Measurements from ENCODE around the gene CRLF1. TPM values are rescaled to one million over a fixed set of nuclear protein-coding genes. Genes with fewer than 3 reads are reported as not detected.

CRLF1 gene
- total and polyA plus RNA-seq, 12 donors: 0.44 to 111 (median 21.3) TPM

DNA sequence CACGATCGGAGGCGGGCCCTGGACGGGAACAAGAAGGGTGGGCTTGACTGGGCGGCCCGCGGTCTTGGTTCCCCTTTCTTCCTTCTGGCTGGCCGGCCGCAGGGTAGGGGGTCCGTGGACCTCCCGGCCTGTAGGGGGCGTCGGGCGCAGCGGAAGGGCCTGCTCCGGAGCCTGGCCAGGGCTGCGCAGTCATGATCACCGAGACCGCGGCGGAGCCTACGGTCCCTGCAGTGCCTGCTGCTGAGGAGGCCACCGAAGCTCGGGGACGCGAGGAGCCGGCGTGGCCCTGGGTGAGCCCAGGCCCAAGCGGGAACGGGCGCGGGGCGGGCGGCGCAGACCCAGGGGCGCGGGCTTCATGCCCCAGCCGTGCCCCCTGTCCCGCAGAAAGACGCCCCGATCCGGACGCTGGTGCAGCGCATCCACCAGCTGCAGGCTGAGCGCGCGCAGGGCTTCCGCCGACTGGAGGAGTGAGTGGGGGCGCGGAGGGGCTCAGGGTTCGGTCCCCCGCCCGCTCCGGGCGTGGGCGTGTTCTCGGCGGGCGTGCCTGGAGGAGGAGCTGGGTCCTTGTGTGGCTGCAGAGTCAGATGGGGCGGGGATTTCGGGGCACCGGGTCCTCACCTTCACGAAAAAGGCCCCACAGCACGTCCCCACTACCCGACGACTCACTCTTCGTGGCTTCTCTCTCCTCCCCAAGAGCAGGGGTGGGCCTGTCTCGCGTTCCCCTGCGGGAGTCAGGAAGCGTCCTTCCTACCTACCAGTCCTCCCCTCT is 17.8 kb downstream of the CRLF1 start, which contains the start of gene REX1BD:
REX1BD (plus strand) TSS at position 188 of the 769 bp plus-strand sequence; CDS start at position 192, 4 bp downstream.
- Histone ChIP-seq H3K4me1 (replicated peaks in 1 of 2) (peaks cover 10 to 22% of the 10 kb centered on the region in 2 donors), H3K4me3 (peak within 1 kb of the TSS; percentile 31 to 71 (median 66)), H3K9me3 (replicated peaks in 1 of 3) (no peaks in the 10 kb centered on the region), H3K27ac (peak within 1 kb of the TSS; percentile 34 to 92 (median 78)), H3K27me3 (no peaks in the 10 kb centered on the region), H3K36me3 (replicated peaks in 1 of 2) (peaks cover 0 to 4% of the 10 kb centered on the region in 2 donors)
- WGBS, 4 donors: 0 to 1% (median 1%) methylated on average over 14 to 72 of the region's 72 CpGs
- peak; percentile 78 to 86 (median 79) for DNase-seq
- intact Hi-C loops (cut with DNase I): no loop called here
- TF ChIP-seq, protein P1, sequence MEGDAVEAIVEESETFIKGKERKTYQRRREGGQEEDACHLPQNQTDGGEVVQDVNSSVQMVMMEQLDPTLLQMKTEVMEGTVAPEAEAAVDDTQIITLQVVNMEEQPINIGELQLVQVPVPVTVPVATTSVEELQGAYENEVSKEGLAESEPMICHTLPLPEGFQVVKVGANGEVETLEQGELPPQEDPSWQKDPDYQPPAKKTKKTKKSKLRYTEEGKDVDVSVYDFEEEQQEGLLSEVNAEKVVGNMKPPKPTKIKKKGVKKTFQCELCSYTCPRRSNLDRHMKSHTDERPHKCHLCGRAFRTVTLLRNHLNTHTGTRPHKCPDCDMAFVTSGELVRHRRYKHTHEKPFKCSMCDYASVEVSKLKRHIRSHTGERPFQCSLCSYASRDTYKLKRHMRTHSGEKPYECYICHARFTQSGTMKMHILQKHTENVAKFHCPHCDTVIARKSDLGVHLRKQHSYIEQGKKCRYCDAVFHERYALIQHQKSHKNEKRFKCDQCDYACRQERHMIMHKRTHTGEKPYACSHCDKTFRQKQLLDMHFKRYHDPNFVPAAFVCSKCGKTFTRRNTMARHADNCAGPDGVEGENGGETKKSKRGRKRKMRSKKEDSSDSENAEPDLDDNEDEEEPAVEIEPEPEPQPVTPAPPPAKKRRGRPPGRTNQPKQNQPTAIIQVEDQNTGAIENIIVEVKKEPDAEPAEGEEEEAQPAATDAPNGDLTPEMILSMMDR (IDR thresholded peaks at IDR 0.05): peak; percentile 69 to 92 (median 83)
- peak; percentile 38 to 43 for TF ChIP-seq POLR2A (IDR thresholded peaks at IDR 0.05)

DNA sequence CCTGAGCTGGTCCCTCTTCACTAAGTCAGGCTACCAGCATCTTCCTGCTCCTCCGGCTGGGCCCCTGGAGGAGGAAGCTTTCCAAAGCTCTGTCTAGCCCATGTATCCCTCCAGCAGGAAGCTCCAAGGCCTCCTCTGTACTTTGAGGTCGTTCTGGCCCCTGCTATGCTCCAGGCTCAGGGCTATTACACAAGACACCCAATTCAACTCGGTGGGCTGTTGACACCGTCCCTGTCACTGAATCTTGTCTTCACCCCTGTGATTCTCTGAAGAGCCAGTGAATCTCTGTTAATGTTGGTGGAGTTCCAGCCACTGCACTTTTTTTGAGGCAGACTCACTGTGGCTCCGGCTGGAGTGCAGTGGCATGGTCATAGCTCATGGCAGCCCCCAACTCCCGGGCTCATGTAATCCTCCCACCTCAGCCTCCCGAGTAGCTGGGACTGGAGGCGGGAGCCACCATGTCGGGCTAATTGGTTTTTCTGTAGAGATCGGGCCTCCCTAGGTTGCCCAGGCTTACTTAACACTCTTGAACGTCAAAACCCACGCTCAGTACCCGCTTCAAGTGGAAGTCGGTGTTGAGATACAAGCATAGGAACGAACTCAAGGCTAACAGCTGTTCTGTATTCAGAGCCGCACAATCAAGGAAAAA is 18.5 kb downstream of the CRLF1 start:
- H3K9me3 ChIP-seq (replicated peaks in 1 of 3): no peaks in the 10 kb centered on the region
- H3K27ac ChIP-seq: peak overlapping the region in 4 of 5 donors; percentile 58 to 92 (median 84)
- DNase-seq: peak in 1 of 7 donors; percentile 37
- intact Hi-C loops (cut with DNase I): no loop called here
- H3K36me3 ChIP-seq (replicated peaks in 1 of 2): peaks cover 0 to 4% of the 10 kb centered on the region in 2 donors
- no peaks in the 10 kb centered on the region for H3K27me3 ChIP-seq
- 21 to 28% (median 24%) methylated on average over 10 to 16 of the region's 16 CpGs for WGBS, 4 donors
- peaks cover 10 to 19% of the 10 kb centered on the region in 2 donors for H3K4me1 ChIP-seq (replicated peaks in 1 of 2)
- peak overlapping the region in 2 of 4 donors; percentile 66 to 67 for H3K4me3 ChIP-seq
- TF ChIP-seq, protein P1 (IDR thresholded peaks at IDR 0.05): no peak
- no peak for TF ChIP-seq POLR2A (IDR thresholded peaks at IDR 0.05)

DNA sequence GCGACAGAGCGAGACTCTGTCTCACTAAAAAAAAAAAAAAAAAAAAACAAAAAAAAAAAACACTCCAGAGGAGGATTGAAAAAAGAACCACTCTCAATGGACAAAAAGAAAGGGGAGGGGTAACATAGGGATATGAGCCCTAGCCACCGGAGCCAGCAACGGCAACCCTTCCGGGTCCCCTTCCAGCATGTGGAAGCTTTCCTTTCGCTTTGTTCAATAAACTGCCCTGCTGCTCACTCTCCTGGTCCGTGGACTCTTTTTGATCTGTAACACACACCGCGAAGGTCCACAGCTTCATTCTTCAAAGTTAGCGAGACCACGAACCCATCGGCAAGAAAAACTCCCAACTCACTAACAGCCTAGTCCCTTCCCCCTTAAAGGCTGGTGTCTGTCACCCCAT is 19.0 kb downstream of the CRLF1 start:
- 88 to 92% (median 91%) methylated on average over 12 of the region's 12 CpGs for WGBS, 4 donors
- intact Hi-C loops (cut with DNase I): no loop called here
- H3K4me1 ChIP-seq (replicated peaks in 1 of 2): peaks cover 10 to 19% of the 10 kb centered on the region in 2 donors
- no peak overlapping the region for H3K4me3 ChIP-seq
- H3K9me3 ChIP-seq (replicated peaks in 1 of 3): no peaks in the 10 kb centered on the region
- no peaks in the 10 kb centered on the region for H3K27me3 ChIP-seq
- DNase-seq: no peak
- H3K36me3 ChIP-seq (replicated peaks in 1 of 2): peaks cover 0 to 4% of the 10 kb centered on the region in 2 donors
- TF ChIP-seq, protein P1 (IDR thresholded peaks at IDR 0.05): no peak
- no peak for TF ChIP-seq POLR2A (IDR thresholded peaks at IDR 0.05)
- peak overlapping the region in 2 of 5 donors; percentile 91 to 92 for H3K27ac ChIP-seq

DNA sequence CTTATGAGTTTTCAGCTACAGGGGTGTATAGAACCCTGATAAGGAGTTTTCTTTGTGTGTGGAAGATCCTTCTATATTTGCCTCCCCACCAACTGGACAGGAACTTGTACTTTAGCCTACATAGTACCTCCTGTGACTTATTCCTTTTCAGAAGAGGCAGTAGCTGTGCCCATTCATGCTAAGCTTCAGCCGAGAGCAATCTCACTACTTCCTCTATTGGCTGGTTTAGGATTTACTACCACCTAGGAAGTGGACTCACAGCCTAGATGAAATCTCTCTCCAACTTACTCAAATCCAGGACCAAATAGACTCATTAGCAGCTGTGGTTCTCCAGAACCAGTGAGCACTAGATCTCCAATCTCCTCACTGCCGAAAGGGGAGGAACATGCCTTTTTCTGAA is 20.3 kb downstream of the CRLF1 start:
- WGBS, 4 donors: 38 to 61% (median 47%) methylated on average over 2 of the region's 2 CpGs
- Histone ChIP-seq H3K27me3 (no peaks in the 10 kb centered on the region), H3K4me3 (no peak overlapping the region), H3K36me3 (replicated peaks in 1 of 2) (peaks cover 0 to 3% of the 10 kb centered on the region in 2 donors), H3K4me1 (replicated peaks in 1 of 2) (peaks cover 10 to 19% of the 10 kb centered on the region in 2 donors), H3K27ac (peak overlapping the region in 1 of 5 donors; percentile 31), H3K9me3 (replicated peaks in 1 of 3) (no peaks in the 10 kb centered on the region)
- intact Hi-C loops (cut with DNase I): no loop called here
- TF ChIP-seq, protein P1 (IDR thresholded peaks at IDR 0.05): no peak
- no peak for TF ChIP-seq POLR2A (IDR thresholded peaks at IDR 0.05)
- DNase-seq: no peak

All from adrenal gland (tissue), 12 donors.